Posterior vena cava (tissue), 2 donors: ENCODE measurements around the gene ZXDC. TPM values are rescaled to one million over a fixed set of nuclear protein-coding genes. Genes with fewer than 3 reads are reported as not detected.

Experiments
- DNase-seq: peaks from one replicate; pipeline ENCODE4 v3.0.0-alpha.2; 2020; ENCODE audit warnings: low spot score
- intact Hi-C, 2 donors: fragments of 100-400 bp; cut with DNase I; formaldehyde crosslinking; loops; one replicate each; pipeline versions ENCODE4 v1.14.1 to v1.14.2; 2022 to 2023
- total RNA-seq, 2 donors: library from RNA; stranded (reverse); fragmentation: NEBNext Ultra II Directional; extraction: Animal tissue kit (Norgen Biotek cat#: 25700); gene quantifications; one replicate each; pipeline ENCODE4 v1.2.1, GENCODE V29; 2021
- donor health status: DM: yes; HTN: yes; CAD: no.
- donor health status: DM: yes; HTN: yes; CAD: no.

ZXDC gene
- total RNA-seq, 2 donors from 2014 or later, result 26.8 to 26.9 TPM

GRCh38 chr3:126424039-126424717 is 51.5 kb downstream of the ZXDC start:
- intact Hi-C loops, result no loop called here
- DNase-seq, result peak; percentile 49

- intact Hi-C loops, result no loop called here
- peak; percentile 52 for DNase-seq
These were observed 52.3 kb downstream of the ZXDC start for GRCh38 chr3:126423191-126424038.

GRCh38 chr3:126422571-126423091 is 53.1 kb downstream of the ZXDC start:
- DNase-seq, result peak; percentile 71
- intact Hi-C loops, result no loop called here

- peak; percentile 66 for DNase-seq
- intact Hi-C loops, result no loop called here
These were observed 53.6 kb downstream of the ZXDC start for GRCh38 chr3:126422121-126422520.

- DNase-seq, result peak; percentile 47
- intact Hi-C loops, result no loop called here
These were observed 54.0 kb downstream of the ZXDC start for GRCh38 chr3:126421573-126422119.

- peak; percentile 81 for DNase-seq
- intact Hi-C loops, result loop anchor here in 1 of 2 donors (5.0 kb wide), 1 partner anchor 1132 kb away; no protein-coding TSS in a partner anchor
These were observed 55.6 kb downstream of the ZXDC start for GRCh38 chr3:126419886-126420786.

- peak; percentile 66 for DNase-seq
- intact Hi-C loops, result loop anchor here in 1 of 2 donors (5.0 kb wide), 1 partner anchor 1133 kb away; no protein-coding TSS in a partner anchor
These were observed 56.5 kb downstream of the ZXDC start for GRCh38 chr3:126419151-126419703.

- intact Hi-C loops, result loop anchor here in 1 of 2 donors (5.0 kb wide), 1 partner anchor 1134 kb away; no protein-coding TSS in a partner anchor
These were observed 57.0 kb downstream of the ZXDC start for GRCh38 chr3:126418661-126419131.

GRCh38 chr3:126417981-126418530 is 57.6 kb downstream of the ZXDC start:
- intact Hi-C loops, result loop anchor here in 1 of 2 donors (5.0 kb wide), 1 partner anchor 1134 kb away; no protein-coding TSS in a partner anchor
- peak; percentile 22 for DNase-seq

More at GRCh38 chr3:126418661-126419131, 57.0 kb downstream of the ZXDC start:
- peak; percentile 67 for DNase-seq

GRCh38 chr3:126417515-126417914 is 58.2 kb downstream of the ZXDC start:
- intact Hi-C loops, result loop anchor here in 1 of 2 donors (5.0 kb wide), 1 partner anchor 1135 kb away; no protein-coding TSS in a partner anchor
- peak; percentile 44 for DNase-seq

GRCh38 chr3:126416943-126417342 is 58.7 kb downstream of the ZXDC start:
- intact Hi-C loops, result loop anchor here in 1 of 2 donors (5.0 kb wide), 1 partner anchor 1135 kb away; no protein-coding TSS in a partner anchor
- DNase-seq, result no peak

GRCh38 chr3:126415661-126416591 is 59.8 kb downstream of the ZXDC start:
- no peak for DNase-seq
- intact Hi-C loops, result loop anchor here in 1 of 2 donors (5.0 kb wide), 1 partner anchor 1136 kb away; no protein-coding TSS in a partner anchor

GRCh38 chr3:126414961-126415660 is 60.6 kb downstream of the ZXDC start:
- intact Hi-C loops, result loop anchor here in 1 of 2 donors (5.0 kb wide), 1 partner anchor 1137 kb away; no protein-coding TSS in a partner anchor

GRCh38 chr3:126414406-126414805 is 61.3 kb downstream of the ZXDC start:
- DNase-seq, result no peak
- intact Hi-C loops, result no loop called here

More at GRCh38 chr3:126414961-126415660, 60.6 kb downstream of the ZXDC start:
- no peak for DNase-seq

GRCh38 chr3:126413693-126414080 is 62.0 kb downstream of the ZXDC start:
- intact Hi-C loops, result no loop called here
- no peak for DNase-seq
